ENCODE measurements around the gene PHETA1.
A peak's percentile ranks its signal among the peaks of the same experiment; 100 is the strongest.

The PHETA1 gene

GRCh38 chr12:111410431-111411184 lies 41.7 kb upstream of the PHETA1 start:
- H3K4me3 ChIP-seq (ENCODE audit: extremely low read depth, insufficient read depth, low read length, poor library complexity, severe bottlenecking): no peak overlapping the region
- H3K9me3 ChIP-seq (ENCODE audit: control insufficient read depth, low read length): no peaks in the 10 kb centered on the region
- WGBS, 2 experiments (ENCODE audit: insufficient coverage in 2 of 2): 74 to 79% methylated on average over 7 to 9 of the region's 12 CpGs
- peaks cover 12% of the 10 kb centered on the region for H3K36me3 ChIP-seq (ENCODE audit: control insufficient read depth, insufficient read depth, low read length)
- peak overlapping the region; percentile 79 for H3K27ac ChIP-seq (ENCODE audit: low read depth, low read length, severe bottlenecking)
- peaks cover 68% of the 10 kb centered on the region for H3K4me1 ChIP-seq (ENCODE audit: control insufficient read depth, insufficient read depth, low read length, poor library complexity, severe bottlenecking)

- Histone ChIP-seq H3K36me3 (ENCODE audit: control insufficient read depth, insufficient read depth, low read length) (peaks cover 6% of the 10 kb centered on the region), H3K4me1 (ENCODE audit: control insufficient read depth, insufficient read depth, low read length, poor library complexity, severe bottlenecking) (peaks cover 68% of the 10 kb centered on the region), H3K27ac (ENCODE audit: low read depth, low read length, severe bottlenecking) (peak overlapping the region; percentile 79), H3K9me3 (ENCODE audit: control insufficient read depth, low read length) (no peaks in the 10 kb centered on the region), H3K4me3 (ENCODE audit: extremely low read depth, insufficient read depth, low read length, poor library complexity, severe bottlenecking) (no peak overlapping the region)
- WGBS, 2 experiments (ENCODE audit: insufficient coverage in 2 of 2): 53 to 56% methylated on average over 10 to 11 of the region's 14 CpGs
These were observed 41.0 kb upstream of the PHETA1 start for GRCh38 chr12:111409780-111410430.

- peaks cover 68% of the 10 kb centered on the region for H3K4me1 ChIP-seq (ENCODE audit: control insufficient read depth, insufficient read depth, low read length, poor library complexity, severe bottlenecking)
- 80 to 93% methylated on average over 9 to 15 of the region's 15 CpGs for WGBS, 2 experiments (ENCODE audit: insufficient coverage in 2 of 2)
- H3K4me3 ChIP-seq (ENCODE audit: extremely low read depth, insufficient read depth, low read length, poor library complexity, severe bottlenecking): peak overlapping the region; percentile 14
- H3K9me3 ChIP-seq (ENCODE audit: control insufficient read depth, low read length): no peaks in the 10 kb centered on the region
- H3K27ac ChIP-seq (ENCODE audit: low read depth, low read length, severe bottlenecking): peak overlapping the region; percentile 79
- H3K36me3 ChIP-seq (ENCODE audit: control insufficient read depth, insufficient read depth, low read length): peaks cover 6% of the 10 kb centered on the region
These were observed 40.5 kb upstream of the PHETA1 start for GRCh38 chr12:111409403-111409779.

- Histone ChIP-seq H3K9me3 (ENCODE audit: control insufficient read depth, low read length) (no peaks in the 10 kb centered on the region), H3K4me1 (ENCODE audit: control insufficient read depth, insufficient read depth, low read length, poor library complexity, severe bottlenecking) (peaks cover 67% of the 10 kb centered on the region), H3K27ac (ENCODE audit: low read depth, low read length, severe bottlenecking) (peak overlapping the region; percentile 79), H3K4me3 (ENCODE audit: extremely low read depth, insufficient read depth, low read length, poor library complexity, severe bottlenecking) (peak overlapping the region; percentile 14), H3K36me3 (ENCODE audit: control insufficient read depth, insufficient read depth, low read length) (peaks cover 6% of the 10 kb centered on the region)
- 85 to 93% methylated on average over 3 of the region's 4 CpGs for WGBS, 2 experiments (ENCODE audit: insufficient coverage in 2 of 2)
These were observed 39.9 kb upstream of the PHETA1 start for GRCh38 chr12:111408686-111409402.

GRCh38 chr12:111408116-111408440 lies 39.2 kb upstream of the PHETA1 start:
- Histone ChIP-seq H3K4me1 (ENCODE audit: control insufficient read depth, insufficient read depth, low read length, poor library complexity, severe bottlenecking) (peaks cover 65% of the 10 kb centered on the region), H3K9me3 (ENCODE audit: control insufficient read depth, low read length) (no peaks in the 10 kb centered on the region), H3K4me3 (ENCODE audit: extremely low read depth, insufficient read depth, low read length, poor library complexity, severe bottlenecking) (peak overlapping the region; percentile 90), H3K27ac (ENCODE audit: low read depth, low read length, severe bottlenecking) (no peak overlapping the region), H3K36me3 (ENCODE audit: control insufficient read depth, insufficient read depth, low read length) (peaks cover 6% of the 10 kb centered on the region)
- no CpG with 5 or more reads among the region's 1 CpG for WGBS, 2 experiments (ENCODE audit: insufficient coverage in 2 of 2)

- peaks cover 64% of the 10 kb centered on the region for H3K4me1 ChIP-seq (ENCODE audit: control insufficient read depth, insufficient read depth, low read length, poor library complexity, severe bottlenecking)
- no peak overlapping the region for H3K27ac ChIP-seq (ENCODE audit: low read depth, low read length, severe bottlenecking)
- H3K36me3 ChIP-seq (ENCODE audit: control insufficient read depth, insufficient read depth, low read length): peaks cover 6% of the 10 kb centered on the region
- peak overlapping the region; percentile 90 for H3K4me3 ChIP-seq (ENCODE audit: extremely low read depth, insufficient read depth, low read length, poor library complexity, severe bottlenecking)
- 37 to 58% methylated on average over 5 to 6 of the region's 9 CpGs for WGBS, 2 experiments (ENCODE audit: insufficient coverage in 2 of 2)
- H3K9me3 ChIP-seq (ENCODE audit: control insufficient read depth, low read length): no peaks in the 10 kb centered on the region
These were observed 38.7 kb upstream of the PHETA1 start for GRCh38 chr12:111407377-111408115.

GRCh38 chr12:111406474-111407376 lies 37.8 kb upstream of the PHETA1 start:
- Histone ChIP-seq H3K4me3 (ENCODE audit: extremely low read depth, insufficient read depth, low read length, poor library complexity, severe bottlenecking) (peak overlapping the region; percentile 90), H3K27ac (ENCODE audit: low read depth, low read length, severe bottlenecking) (peak overlapping the region; percentile 41), H3K36me3 (ENCODE audit: control insufficient read depth, insufficient read depth, low read length) (peaks cover 6% of the 10 kb centered on the region), H3K4me1 (ENCODE audit: control insufficient read depth, insufficient read depth, low read length, poor library complexity, severe bottlenecking) (peaks cover 57% of the 10 kb centered on the region), H3K9me3 (ENCODE audit: control insufficient read depth, low read length) (no peaks in the 10 kb centered on the region)
- 7 to 10% methylated on average over 12 to 24 of the region's 34 CpGs for WGBS, 2 experiments (ENCODE audit: insufficient coverage in 2 of 2)

GRCh38 chr12:111405859-111406473 lies 37.1 kb upstream of the PHETA1 start, which contains the start of gene SH2B3:
TSS of gene SH2B3 (plus strand) at chr12:111405923. CDS start at chr12:111418146, 12,223 bp downstream.
- H3K27ac ChIP-seq (ENCODE audit: low read depth, low read length, severe bottlenecking): peak within 1 kb of the TSS; percentile 98
- 0% methylated on average over 41 to 48 of the region's 80 CpGs for WGBS, 2 experiments (ENCODE audit: insufficient coverage in 2 of 2)
- H3K9me3 ChIP-seq (ENCODE audit: control insufficient read depth, low read length): no peaks in the 10 kb centered on the region

GRCh38 chr12:111405149-111405858 lies 36.4 kb upstream of the PHETA1 start:
- Histone ChIP-seq H3K4me1 (ENCODE audit: control insufficient read depth, insufficient read depth, low read length, poor library complexity, severe bottlenecking) (peaks cover 44% of the 10 kb centered on the region), H3K4me3 (ENCODE audit: extremely low read depth, insufficient read depth, low read length, poor library complexity, severe bottlenecking) (peak overlapping the region; percentile 90), H3K9me3 (ENCODE audit: control insufficient read depth, low read length) (no peaks in the 10 kb centered on the region), H3K36me3 (ENCODE audit: control insufficient read depth, insufficient read depth, low read length) (peaks cover 6% of the 10 kb centered on the region), H3K27ac (ENCODE audit: low read depth, low read length, severe bottlenecking) (peak overlapping the region; percentile 98)
- 1% methylated on average over 43 to 53 of the region's 59 CpGs for WGBS, 2 experiments (ENCODE audit: insufficient coverage in 2 of 2)

More at GRCh38 chr12:111405859-111406473, 37.1 kb upstream of the PHETA1 start, which contains the start of gene SH2B3:
- Histone ChIP-seq H3K36me3 (ENCODE audit: control insufficient read depth, insufficient read depth, low read length) (peaks cover 6% of the 10 kb centered on the region), H3K4me1 (ENCODE audit: control insufficient read depth, insufficient read depth, low read length, poor library complexity, severe bottlenecking) (peaks cover 51% of the 10 kb centered on the region), H3K4me3 (ENCODE audit: extremely low read depth, insufficient read depth, low read length, poor library complexity, severe bottlenecking) (peak within 1 kb of the TSS; percentile 90)
